GM19351 (cell line): ENCODE measurements around the gene RABAC1.
"Not testable (repeated sequence)": the region's sequence is repeated elsewhere in the genome, so short reads cannot be mapped to it uniquely, and the experiment has no call there.

Experiments used
- ATAC-seq: cut with Tn5 transposase; IDR thresholded peaks from one replicate; pipeline ENCODE4 v1.9.1; 2021; ENCODE audit warnings: mild to moderate bottlenecking, moderate library complexity; ENCODE audit not compliant: unreplicated experiment

RABAC1 gene, protein sequence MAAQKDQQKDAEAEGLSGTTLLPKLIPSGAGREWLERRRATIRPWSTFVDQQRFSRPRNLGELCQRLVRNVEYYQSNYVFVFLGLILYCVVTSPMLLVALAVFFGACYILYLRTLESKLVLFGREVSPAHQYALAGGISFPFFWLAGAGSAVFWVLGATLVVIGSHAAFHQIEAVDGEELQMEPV

DNA sequence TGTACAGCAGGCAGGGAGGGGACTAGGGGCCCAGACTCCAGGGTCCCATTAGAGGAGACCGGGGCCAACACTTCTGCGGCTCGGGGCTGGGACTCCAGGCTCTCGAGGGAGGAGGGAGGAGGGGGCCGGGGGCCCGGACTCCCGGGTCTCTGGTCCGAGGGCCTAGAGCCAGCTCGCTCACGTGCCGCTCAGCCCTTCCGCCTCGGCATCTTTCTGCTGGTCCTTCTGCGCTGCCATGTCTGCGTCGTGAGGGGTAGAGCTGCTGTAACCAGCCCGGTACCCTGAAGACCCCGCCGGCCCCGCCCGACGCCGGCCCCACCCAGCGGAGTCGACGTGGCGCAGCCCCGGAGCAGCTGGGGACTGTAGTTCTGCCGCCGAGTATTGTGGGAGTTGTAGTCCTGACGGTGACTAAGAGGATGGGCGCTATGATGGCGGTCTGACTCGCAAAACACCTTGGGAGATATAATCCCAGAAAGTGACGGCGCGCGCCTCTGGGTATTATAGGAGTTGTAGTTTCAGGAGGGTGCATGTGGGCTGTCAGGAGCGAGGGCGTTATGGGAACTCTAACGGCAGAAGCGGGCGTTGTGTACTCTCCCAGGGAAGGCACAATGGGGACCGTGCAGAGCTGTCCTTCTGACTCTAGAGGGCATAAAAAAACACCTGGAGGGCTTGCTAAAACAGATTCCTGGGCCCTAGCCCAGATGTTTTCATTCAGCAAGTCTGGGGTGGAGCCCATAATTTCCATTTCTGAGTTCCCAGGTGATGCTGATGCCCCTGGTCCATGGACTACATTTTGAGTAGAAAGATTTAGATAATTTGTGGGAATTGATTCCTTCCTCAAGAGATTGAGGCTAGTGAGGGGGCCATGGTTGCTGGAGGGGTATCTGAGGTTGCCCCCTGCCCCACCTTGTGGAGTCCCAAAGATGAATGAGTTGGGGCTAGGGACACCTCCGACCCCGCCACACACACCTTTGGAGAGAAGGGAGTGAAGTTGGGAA, at the start of gene RABAC1:
Gene RABAC1, minus strand, starts transcription at position 266 of the 998 bp plus-strand sequence. Its CDS starts 29 bp downstream, at position 237.
- ATAC-seq: peak; percentile 89

- no peak for ATAC-seq
These were observed 47.4 kb upstream of the RABAC1 start for GRCh38 chr19:42006569-42006968.

DNA sequence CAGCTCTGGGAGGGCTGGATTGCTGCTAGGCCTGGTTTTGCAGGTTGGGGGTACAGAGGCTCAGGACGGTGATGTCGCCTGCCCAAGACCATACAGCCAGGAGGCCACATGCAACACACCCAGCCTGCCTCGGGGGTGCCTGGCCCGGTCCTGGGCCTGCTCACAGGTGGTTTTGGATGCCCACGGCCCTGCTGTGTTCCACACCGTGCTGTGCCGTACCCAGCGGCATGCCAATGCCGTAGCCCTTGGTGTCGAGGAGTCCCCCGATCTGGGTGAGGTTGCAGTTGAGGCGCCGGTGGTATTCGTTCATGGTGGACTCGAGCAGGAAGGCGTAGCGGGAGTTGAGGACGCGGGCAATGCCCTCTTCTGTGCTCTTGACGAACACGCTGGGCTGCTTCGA, 46.4 kb upstream of the RABAC1 start:
- ATAC-seq: no peak

GRCh38 chr19:42003506-42004294, 44.6 kb upstream of the RABAC1 start:
- no peak for ATAC-seq

DNA sequence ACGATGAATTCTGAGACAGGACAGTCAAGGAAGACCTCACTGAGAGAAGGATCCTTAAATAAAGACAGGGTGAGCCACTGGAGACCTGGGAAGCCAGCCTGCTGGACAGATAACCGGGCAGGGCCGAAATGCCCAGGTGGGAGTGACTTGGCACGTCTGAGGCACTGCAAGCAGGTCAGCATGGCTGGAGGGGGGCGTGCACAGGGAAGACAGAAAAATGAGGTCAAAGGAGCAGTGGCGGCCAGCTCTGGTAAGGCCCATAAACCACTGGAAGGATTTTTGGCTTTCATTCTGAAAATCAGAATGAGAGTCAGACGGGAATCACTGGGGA, 40.7 kb upstream of the RABAC1 start:
- ATAC-seq: no peak

- no peak for ATAC-seq
These were observed 40.2 kb upstream of the RABAC1 start for GRCh38 chr19:41999071-41999877.

DNA sequence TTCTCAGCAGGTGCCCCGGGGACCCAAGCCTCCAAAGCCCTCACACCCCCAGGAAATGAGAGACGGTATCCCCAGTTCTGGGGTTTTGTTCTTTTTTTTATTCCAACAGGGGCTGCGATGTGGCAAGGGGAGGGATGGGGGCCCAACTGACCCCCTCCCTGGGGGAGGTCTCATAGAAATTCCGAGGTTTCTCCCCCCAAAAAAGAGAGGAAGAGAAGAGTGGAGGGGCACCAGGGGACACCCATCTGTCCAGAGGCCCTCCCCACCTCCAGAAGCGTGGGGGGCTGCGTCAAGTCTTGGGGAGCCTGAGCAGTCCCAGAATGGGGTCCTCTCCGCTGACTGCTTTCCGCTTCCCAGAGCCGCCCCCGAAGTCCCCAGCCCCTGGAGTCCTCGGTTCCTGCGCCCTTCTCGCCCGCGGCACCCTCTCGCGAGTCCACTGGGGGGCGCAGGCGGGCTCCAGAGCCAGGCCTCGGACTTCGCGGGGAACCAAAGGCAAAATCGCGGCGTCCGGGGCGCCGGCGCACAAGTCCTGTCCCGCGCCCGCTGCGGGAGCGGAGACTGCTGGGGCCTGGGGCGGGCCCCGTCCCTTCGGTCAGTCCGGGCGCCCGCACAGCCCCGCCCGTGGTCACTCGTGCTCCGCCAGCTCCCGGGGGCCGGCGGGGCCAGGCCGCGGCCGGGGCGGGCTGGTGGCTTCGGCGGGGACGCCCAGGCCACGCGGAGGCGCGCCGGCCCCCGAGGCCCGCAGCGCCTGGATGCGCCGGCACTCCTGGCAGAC, 39.3 kb upstream of the RABAC1 start:
- ATAC-seq: no peak

DNA sequence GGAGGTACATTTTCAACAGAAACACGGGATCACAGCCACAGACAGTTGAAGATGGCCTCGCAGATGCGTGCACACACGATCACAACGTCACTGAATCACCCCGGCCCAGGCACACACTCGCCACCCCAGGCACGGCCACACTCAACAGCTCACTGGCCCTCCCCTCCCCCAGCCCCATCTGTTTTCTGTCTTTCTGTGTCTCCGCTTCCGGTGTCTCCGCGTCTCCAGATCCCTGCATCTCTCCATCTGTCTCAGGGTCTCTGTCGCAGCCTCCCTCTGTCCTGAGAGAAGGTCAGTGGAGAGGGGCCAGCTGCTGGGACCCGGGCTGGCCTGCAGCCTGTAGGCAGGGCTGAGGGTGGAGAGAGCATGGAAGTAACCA, 38.7 kb upstream of the RABAC1 start:
- ATAC-seq: no peak

DNA sequence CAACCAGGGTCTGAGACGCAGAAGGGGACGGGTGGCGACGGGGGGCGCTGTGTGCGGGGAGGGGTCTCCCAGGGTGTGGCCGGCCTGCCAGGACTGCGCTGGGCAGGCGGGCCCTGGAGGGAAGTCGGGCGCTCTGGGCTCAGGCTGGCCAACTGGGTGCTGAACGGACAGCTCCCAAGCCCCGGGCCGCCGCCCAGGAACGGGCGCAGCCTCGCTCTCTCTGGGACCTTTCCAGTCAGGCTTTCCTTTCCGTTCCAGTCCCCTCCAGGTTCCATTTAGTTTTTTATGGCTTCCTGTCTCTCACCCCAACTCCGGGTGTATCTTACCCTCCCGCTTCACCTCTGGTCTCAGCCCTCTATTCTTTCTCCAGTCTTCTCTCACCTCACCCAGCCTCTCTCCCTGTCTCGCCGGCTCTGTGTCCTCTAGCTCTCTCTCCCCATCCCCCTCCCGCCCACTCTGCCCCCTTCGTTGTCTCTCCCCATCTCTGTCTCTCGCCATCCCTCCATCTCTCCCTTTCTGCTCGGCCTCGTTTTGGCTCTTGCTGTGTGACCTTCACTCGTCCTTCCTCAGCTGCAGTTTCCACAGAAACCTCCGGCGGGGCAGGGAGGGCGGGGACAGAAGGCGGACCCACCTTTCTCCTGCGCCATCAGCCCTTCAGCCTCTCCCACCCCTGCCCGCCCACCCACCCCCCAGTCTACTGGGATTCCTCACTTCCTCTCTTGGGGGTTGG, 38.2 kb upstream of the RABAC1 start:
- ATAC-seq: no peak

GRCh38 chr19:41995959-41996797, 37.1 kb upstream of the RABAC1 start:
- no peak for ATAC-seq

GRCh38 chr19:41994994-41995958, 36.2 kb upstream of the RABAC1 start:
- ATAC-seq: no peak

DNA sequence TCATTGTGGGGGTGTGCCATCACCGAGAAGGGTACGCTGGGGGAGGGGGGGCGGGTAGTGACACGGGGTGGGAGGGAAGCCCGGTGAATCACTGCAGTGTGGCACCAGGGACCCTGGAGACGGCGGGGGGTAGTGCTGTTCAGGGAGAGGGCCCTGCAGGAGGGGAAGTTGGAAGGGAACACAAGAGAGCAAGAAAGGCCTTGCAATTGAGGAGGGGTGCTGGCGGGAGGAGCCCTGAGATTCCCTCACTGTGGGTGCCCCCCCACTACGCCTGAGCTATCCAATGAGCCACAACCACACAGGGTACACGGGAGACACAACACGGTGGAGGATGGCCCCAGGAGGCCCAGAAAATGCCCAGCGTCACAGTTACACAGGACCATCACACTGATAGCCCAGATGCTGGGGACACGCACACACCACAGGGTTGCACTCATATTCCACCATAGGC, 35.4 kb upstream of the RABAC1 start:
- ATAC-seq: no peak

- no peak for ATAC-seq
These were observed 34.7 kb upstream of the RABAC1 start, which contains the start of gene ATP1A3 for GRCh38 chr19:41993612-41994483. ATP1A3 (minus strand) TSS chr19:41994230; CDS start chr19:41994076, 154 bp downstream.

- ATAC-seq: not testable (repeated sequence)
These were observed 32.9 kb upstream of the RABAC1 start for GRCh38 chr19:41991925-41992569.

DNA sequence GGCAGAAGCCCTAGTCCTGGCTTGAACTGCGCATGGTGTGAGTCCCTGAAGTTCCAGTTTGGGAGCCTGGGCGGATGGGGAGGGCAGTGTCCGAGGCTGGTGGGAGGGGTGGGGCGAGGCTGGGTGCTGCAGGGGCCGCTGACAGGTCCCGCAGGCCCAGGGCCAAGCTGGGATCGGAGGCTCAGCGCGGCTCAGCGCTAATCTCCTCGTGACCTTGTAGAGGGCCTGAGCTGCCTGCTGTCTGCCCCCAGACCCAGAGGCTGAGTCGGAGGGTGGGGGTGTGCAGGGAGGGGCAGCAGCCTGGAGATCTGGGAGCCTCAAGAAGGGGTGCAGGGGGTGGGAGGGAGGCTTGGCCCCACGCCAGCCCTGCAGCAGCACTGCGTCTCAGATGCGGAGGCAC, 31.9 kb upstream of the RABAC1 start:
- ATAC-seq: no peak

- no peak for ATAC-seq
These were observed 31.5 kb upstream of the RABAC1 start for GRCh38 chr19:41990615-41991014.
